NCI-H524 treated with DMSO at 0.1 percent for 48 hours (cell line): ENCODE measurements around the gene PRM2.
A peak's percentile ranks its signal among the peaks of the same experiment; 100 is the strongest.

Source experiments
- DNase-seq: peaks from one replicate; lab custom pipeline; 2025; lab: John Stamatoyannopoulos, UW

The PRM2 gene

DNA sequence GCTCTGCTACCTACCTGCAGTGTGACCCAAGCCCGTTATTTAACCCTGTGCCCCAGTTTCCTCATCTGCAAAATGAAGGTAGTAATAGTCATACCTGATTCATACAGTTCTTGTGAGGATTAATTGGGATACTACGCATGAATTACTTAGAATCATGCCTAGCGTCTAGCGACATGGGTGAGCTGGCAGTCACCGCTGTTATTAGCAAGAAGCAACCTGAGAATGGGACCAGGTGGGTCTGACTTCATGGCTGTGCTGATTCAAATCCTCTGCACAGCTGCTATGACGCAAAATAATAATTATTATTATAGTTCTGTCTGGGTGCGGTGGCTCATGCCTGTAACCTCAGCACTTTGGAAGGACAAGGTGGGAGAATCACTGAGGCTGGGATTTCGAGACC is 28.1 kb downstream of the PRM2 start:
- no peak for DNase-seq

DNA sequence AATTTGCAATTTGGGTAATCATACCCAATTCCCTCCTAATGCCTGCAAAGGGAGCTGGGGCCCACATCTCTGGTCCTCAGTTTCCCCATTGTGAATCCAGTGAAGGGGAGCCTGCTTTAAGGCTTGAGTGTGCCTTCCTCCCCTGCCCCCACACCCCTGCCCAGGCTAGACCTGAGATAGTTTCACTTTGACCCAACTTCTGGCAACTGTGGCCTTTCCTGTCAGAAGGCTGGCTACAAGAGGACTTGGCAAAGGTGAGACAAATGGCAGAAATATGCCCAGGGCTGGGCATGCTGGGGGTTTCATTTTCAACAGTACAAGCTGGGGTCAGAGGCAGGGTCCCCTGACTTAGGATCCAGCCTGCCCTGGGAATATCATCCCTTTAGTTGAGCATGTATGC is 30.3 kb downstream of the PRM2 start:
- no peak for DNase-seq

DNA sequence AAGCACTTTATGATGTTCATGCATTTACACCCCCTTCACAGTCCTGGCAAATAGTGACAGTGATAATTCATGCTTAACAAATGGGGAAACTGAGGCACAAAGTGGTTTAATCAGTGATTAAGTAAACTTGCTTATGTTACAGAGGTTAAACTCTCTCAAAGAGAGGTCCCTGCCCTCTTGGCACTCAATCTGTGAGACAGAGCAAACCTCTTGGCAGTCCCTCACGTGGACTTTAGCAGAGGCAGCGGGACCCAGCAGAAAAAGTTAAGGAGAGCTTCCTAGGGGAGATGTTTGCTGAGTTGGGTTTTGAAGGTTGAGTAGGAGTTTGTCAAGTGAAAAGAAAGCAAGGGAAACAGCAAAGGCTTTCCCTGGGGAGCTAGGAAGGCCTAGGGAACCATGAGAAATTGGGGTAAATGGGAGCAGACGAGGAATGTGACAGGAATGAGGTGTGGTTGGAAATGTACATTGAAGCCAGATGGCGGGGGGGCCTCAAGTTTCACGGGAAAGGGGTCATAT is 31.0 kb downstream of the PRM2 start:
- DNase-seq = no peak

DNA sequence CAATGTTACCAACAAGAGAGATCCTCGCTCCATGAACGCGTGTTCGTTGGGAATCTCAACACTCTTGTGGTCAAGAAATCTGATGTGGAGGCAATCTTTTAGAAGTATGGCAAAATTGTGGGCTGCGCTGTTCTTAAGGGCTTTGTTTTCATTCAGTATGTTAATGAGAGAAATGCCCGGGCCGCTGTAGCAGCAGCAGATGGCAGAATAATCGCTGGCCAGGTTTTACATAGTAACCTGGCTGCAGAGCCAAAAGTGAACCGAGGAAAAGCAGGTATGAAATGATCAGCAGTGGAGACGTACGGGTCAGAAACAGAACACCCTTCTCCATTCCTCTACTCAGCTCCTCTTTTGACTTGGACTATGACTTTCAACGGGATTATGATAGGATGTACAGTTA is 33.6 kb downstream of the PRM2 start:
- peak; percentile 57 for DNase-seq

DNA sequence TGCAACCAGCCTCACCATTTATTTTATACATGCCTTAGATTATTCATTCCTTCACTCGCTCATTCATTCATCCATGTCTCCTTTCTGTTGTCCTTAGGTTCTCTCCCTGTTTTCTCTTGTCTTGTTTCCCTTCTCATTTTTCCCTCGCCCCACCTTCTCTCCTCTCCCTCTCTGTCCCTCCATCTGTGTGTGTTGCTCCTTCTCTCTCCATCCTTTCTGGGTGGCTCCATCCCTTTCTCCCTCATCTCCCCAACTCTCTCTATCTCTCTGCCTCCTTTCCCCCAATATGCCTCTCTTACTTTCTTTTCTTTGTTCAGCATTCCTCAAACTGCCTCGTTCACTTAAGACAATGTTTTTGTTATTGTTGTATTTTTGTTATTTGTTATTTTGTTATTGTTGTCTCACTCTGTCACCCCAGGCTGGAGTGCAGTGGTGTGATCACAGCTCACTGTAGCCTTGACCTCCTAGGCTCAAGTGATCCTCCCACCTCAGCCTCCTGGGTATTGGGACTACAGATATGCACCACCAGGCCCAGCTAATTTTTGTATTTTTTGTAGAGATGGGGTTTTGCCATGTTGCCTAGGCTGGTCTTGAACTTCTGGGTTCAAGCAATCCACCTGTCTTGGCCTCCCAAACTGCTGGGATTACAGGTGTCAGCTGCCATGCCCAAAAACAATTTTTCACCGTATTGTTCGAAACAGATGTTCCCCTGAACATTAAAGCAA is 34.6 kb downstream of the PRM2 start:
- no peak for DNase-seq

DNA sequence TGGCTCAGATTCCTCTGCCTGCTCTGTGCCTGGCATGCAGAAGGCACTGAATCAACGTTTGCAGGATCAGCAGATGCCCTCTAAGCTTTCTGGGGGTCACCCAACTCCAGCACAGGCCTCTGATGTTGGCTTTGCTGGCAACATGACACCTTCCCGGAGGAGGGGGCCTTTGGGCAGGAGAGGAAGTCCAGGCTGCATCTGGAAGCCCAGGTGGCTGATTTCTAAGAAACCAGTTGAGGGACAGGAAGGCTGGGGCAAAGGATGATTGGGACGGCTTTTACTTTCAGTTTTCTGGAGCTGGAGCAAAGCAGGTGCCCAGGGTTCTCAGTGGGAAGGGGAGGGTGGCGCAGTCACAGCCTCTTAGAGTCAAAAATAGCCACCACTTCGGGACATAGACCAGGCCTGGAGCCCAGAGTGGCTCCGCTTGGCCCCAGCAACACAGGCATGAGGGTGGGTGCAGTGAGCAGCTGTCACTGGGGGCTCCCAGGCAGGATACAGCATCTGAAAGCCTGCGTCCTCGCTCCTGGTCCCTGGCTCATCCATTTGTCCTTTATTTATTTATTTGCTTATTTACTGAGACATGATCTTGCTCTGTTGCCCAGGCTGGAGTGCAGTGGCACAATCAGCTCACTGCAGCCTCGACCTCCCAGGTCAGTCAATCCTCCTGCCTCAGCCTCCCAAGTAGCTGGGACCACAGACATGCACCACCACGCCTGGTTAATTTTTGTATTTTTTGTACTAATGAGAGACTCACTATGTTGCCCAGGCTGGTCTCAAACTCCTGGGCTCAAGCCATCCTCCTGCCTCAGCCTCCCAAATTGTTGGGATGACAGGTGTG is 35.4 kb downstream of the PRM2 start:
- DNase-seq = peak; percentile 73

DNA sequence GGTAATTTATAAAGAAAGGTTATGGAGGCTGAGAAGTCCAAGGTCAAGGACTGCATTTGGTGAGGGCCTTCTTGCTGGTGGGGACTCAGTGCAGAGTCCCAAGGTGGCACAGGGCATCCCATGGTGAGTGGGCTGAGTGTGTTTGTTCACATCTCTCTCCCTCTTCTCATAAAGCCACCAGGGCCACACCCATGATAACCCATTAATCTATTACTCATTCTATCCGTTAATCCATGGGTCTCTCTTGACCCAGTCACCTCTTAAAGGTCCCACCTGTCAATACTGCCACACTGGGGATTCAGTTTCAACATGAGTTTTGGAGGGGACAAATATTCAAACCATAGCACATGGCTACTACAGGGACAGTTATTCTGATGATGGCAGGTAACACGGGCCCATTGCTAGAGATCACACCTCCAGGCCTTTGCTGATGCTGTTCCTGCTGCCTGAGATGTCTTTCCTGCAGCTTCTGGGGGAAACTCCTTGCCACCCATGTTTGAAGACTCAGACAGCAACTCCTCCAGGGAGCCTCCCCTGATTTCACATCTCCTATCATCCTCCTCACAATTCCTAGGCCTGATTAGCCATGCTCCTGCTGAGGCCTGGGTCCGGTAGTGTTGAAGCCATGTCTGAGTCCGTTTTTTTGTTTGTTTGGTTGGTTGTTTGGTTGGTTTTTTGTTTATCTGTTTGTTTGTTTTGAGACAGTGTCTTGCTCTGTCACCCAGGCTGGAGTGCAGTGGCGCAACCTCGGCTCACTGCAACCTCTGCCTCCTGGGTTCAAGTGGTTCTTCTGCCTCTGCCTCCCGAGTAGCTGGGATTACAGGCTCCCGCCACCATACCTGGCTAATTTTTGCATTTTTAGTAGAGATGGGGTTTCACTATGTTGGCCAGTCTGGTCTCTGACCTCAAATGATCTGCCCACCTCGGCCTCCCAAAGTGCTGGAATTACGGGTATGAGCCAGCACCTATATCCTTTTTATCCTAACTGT is 36.3 kb downstream of the PRM2 start:
- DNase-seq = no peak

DNA sequence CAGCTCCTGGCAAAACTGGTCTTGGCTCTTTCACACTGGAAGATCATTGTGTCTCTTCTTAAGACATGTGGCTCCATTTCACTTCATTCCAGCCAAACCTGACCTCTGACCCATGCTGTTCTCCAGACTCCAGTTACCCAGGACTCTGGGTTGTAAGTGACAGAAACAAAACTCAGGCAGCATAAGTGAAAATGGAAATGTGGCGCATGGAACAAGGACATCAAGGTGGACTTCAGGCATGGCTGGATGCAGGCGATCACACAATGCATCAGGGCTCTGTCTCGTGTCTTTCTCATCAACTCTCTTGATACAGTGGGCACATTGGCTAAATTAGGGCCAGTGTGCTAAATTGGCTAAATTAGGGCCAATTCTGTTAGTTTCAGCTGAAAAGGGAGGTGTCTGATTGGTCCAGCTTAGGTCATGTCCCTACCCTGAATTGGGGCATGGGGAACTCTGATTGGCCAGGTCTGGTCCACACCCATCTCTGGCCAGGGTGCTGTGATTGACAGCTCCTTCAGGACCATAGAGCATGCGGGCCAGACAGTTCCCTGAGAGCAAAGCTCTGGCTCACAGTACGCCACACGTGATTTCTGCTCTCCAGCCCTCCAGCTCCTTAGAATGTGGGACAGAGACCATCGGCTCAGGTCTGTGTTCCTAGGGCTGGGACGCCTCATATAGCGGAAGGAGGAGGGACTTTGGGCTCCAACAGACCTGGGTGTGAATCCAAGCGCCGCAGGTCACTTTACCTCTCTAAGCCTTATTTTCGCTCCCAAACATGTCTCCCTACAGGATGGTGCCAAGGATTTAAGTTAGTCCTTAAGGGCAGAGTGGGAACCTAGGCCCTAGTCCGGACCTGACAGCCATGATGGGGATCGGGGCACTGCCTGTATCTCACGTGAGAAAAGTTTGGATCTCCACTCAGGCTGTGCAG is 37.7 kb downstream of the PRM2 start:
- no peak for DNase-seq

DNA sequence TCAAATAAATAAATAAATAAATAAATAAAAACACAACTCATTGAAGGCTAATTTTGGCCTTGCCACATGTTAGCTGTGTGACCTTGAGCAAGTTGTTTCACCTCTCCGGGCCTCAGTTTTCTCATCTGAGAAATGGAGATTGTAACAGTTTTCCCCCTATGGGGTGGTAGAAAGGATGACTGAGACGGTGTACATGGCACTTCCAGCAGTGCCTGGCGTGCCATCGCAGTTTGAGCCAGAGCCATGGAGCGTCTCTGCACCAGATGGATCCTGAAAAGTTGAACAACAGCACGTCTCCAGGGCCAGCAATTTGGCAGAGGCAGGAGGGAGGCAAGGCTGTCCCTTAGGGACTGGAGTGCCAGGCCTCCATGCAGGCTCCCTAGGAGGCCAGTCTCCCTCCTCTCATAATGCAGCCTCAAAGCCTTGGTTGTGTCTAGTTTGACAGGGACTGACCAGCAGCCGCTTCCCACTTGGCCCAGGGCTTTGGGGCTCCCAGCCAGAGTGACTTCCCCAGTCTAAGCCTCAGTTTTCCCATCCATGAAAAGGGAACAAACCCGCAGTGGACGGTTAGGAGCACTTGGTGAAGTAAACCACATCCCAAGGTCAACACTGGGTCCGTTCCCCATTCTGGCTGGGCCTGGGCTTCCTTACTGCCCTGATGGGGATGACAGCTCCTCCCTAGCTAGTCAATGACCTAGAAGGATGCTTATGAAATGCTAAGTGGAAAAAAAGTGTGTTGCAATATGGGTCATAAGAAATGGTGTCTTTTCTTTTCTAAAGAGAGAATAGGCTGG is 39.6 kb downstream of the PRM2 start:
- no peak for DNase-seq

DNA sequence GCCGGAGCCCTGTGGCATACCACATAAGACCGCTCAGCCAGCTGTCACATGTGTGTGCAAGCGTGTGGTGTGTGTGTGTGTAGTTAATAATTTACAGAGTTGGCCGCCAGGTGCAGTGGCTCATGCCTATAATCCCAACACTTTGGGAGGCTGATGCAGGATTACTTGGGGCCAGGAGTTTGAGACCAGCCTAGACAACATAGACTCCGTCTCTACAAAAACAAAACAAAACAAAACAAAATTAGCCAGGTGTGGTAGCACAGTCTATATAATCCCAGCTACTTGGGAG is 40.6 kb downstream of the PRM2 start:
- DNase-seq = no peak

DNA sequence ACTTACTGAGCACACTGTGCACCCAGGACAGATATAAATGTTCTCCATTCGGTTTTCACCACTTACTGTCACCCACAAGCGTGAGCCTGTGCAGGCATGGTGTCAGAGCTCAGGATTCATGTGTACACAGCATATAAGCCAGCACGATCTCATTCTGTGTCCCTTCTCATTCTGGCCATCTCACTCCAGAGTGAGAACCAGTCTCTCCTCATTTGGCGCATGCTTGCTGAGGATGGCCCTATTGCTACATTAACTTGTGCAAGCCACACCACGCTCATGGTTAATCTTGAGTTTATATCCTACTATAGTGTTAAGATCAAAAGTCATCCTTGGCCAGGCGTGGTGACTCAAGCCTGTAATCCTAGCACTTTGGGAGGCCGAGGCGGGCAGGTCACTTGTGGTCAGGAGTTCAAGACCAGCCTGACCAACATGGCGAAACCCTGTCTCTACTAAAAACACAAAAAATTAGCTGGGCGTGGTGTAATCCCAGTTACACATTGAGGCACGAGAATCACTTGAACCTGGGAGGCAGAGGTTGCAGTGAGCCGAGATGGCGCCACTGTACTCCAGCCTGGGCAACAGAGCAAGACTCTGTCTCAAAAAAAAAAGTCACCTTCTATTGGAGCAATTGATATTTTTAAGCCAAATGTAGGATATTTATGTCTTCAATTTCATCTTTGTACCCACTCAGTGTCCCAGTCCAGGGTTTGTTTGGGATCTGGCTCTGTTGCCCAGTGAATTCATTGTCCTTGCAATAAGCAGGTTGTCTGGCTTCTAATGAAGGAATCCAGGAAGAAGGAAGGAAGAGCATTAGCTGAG is 41.2 kb downstream of the PRM2 start:
- no peak for DNase-seq

DNA sequence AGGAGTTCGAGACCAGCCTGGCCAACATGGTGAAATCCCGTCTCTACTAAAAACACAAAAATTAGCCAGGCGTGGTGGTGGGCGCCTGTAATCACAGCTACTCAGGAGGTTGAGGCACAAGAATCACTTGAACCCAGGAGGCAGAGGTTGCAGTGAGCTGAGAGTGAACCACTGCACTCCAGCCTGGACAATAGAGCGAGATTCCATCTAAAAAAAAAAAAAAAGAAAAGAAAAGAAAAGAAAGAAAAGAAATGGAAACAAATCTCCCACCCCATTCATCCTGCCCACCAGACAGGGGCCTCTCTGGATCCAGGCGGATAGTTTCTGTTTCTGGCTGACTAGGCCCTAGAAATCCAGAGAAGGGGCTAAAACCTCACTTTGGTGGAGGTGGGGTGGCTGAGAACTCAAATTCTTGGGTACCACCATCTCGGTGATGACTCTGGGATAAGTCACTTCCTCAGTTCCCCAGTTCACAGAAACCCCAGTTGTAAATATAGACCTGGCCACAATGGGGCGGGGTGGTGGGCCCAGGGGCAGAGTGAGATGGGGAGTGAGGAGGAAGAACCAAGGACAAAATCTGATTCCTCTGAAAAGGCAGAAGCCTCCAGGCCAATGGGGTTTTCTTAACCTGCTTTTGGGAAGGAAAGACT is 42.4 kb downstream of the PRM2 start:
- no peak for DNase-seq

DNA sequence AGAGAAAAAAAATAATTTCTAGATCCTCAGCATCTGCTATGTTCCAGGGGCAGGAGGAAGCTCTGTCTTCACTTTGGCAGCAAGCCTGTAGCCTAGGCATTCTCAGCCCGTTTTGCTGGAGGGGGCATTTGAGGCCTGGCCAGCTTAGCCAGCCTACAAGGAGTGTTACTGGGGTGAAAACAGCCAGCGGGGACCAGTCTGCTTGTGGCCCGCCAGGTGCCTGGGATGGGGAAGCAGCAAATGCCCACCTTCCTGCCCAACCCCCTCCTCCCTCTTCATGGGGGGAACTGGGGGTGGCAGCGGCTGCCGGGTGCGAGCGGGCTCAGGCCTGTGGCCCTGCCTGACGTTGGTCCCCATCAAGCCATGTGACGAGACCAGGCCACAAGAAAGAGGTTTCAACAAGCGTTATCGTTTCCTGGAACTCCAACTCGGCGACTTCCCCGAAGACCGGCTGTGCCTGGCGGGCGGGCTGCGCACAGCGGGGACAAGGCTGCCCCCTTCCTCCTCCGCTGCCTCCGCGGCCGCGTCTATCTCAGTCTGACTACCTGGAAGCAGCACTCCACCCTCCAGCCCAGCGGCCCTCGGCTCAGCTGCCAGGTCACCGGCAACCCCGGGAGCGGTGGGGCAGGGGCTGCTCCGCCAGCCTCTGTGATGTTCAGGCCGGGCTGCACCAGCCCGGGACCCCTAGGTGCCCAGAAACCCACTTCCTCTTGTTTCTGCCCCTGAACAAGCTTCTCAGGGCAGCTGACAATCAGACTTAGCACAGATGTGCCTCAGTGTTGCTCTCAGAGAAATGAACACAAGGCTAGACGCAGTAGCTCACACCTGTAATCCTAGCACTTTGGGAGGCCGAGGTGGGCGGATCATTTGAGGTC is 43.2 kb downstream of the PRM2 start:
- no peak for DNase-seq

DNA sequence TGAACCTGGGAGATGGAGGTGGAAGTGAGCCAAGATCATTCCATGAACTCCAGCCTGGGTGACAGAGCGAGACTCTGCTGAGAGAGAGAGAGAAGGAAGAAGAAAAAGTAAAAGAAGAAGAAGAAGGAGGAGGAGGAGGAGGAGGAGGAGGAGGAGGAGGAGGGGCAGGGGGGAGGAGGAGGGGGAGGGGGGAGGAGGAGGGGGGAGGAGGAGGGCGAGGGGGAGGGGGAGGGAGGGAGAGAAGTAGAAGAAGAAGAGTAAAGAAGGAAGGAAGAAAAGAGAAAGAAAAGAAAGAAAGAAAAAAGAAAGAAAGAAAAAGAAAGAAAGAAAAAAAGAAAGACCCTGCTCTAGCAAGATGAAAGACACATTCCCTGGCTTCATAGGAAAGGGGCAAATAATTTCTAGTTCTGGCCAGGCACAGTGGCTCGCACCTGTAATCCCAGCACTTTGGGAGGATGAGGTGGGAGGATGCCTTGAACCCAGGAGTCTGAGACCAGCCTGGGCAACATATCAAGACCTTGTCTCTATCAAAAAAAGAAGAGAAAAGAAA is 43.9 kb downstream of the PRM2 start:
- no peak for DNase-seq

DNA sequence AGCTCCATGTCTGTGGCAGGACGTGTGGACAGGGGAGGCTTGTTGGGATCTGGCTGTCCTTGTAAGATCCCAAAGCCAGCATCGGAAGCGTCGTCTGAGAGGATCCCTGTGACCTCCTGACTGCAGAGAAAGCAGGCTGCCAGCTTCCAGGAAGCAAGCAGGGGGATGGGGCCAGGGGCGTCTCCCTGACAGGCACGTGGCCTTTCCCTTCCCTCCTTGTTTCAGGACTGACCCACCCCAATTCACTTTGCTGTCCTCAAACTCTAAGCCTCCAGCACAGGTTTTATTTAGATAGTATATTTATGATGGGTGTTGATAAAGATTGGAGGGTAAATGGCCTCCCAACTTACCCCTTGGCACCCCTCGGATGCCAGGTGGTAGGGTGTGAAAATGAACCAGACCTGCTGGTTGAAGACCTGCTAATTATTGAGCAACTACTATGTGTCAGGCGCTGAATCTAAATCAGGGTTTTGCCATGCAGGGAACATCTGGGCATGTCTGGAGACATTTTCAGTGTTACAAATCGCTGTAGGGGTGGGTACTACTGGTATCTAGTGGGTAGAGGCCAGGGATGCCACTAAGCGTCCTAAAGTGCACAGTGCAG is 44.8 kb downstream of the PRM2 start:
- DNase-seq = no peak

DNA sequence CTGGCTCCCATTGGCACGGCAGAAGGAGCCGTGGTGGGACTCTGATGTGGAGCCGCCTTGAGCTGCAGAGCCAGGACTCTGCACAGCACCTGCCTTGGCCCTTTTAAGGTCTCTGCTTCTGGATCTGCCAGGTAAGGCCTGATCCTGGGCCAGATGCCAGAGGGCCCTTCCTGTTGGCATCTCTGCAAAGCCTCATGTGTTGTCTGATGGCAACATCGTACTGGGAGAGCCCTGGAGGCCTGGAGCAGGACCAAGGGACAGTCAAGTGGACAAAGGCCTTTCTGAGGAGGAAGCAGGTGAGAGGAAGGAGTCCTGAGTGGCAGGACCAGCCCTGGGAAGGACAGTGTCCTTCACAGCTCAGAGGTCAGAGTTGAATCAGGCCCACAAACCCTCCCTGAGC is 46.4 kb downstream of the PRM2 start:
- DNase-seq = no peak

DNA sequence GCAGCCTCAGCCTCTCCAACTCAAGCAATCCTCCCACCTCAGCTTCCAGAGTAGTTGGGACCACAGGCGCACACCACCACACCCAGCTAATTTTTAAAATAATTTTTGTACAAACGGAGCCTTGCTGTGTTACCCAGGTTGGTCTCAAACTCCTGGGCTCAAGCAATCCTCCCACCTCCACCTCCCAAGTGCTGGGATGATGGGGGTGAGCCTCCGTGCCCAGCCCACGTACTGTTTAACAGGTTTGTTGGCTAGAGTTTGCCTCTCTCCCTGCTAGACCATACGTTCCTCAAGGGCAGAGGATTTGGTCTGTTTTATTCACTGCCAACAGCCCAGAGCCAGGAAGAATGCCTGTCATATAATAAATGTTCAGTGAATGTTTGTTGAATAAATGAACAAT is 46.8 kb downstream of the PRM2 start:
- DNase-seq = no peak
